Astrocyte of the spinal cord (primary cell): ENCODE measurements around the gene APC.

Source experiments
- DNase-seq: peaks from one replicate; pipeline ENCODE4 v3.0.0; 2011; ENCODE audit warnings: low read depth, low spot score
- H3K4me3 ChIP-seq: 2 replicates; pipeline ENCODE4 v1.5.1; 2011; ENCODE audit warnings: low read depth, mild to moderate bottlenecking, low read length, moderate library complexity
- CTCF ChIP-seq: IDR thresholded peaks from 2 replicates; pipeline ENCODE4 v1.5.1; 2012; ENCODE audit warnings: low read depth, mild to moderate bottlenecking, low read length, inconsistent platforms
- in situ Hi-C: cut with HindIII; loops from 2 replicates; pipeline ENCODE4 v1.10.0; 2017; ENCODE audit warnings: low sequenced_read_pairs

Gene APC

GRCh38 chr5:112793201-112793600, 55.5 kb downstream of the APC start:
- in situ Hi-C loops = no loop called here
- TF ChIP-seq CTCF = no peak
- no peak overlapping the region for H3K4me3 ChIP-seq
- no peak for DNase-seq

- in situ Hi-C loops = no loop called here
- no peak overlapping the region for H3K4me3 ChIP-seq
- no peak for TF ChIP-seq CTCF
These were observed 56.7 kb downstream of the APC start for GRCh38 chr5:112794410-112794809.

GRCh38 chr5:112795342-112795741, 57.7 kb downstream of the APC start:
- DNase-seq = no peak
- H3K4me3 ChIP-seq = no peak overlapping the region
- in situ Hi-C loops = no loop called here
- TF ChIP-seq CTCF = no peak

More at GRCh38 chr5:112794410-112794809, 56.7 kb downstream of the APC start:
- DNase-seq = no peak

- H3K4me3 ChIP-seq = no peak overlapping the region
- in situ Hi-C loops = no loop called here
- no peak for TF ChIP-seq CTCF
- peak; percentile 27 for DNase-seq
These were observed 58.4 kb downstream of the APC start for GRCh38 chr5:112795944-112796678.

- TF ChIP-seq CTCF = no peak
- DNase-seq = no peak
- in situ Hi-C loops = no loop called here
- H3K4me3 ChIP-seq = no peak overlapping the region
These were observed 62.0 kb downstream of the APC start for GRCh38 chr5:112799661-112800060.

GRCh38 chr5:112800891-112801290, 63.2 kb downstream of the APC start:
- in situ Hi-C loops = no loop called here
- no peak overlapping the region for H3K4me3 ChIP-seq
- DNase-seq = no peak
- no peak for TF ChIP-seq CTCF

- TF ChIP-seq CTCF = no peak
- in situ Hi-C loops = no loop called here
- no peak for DNase-seq
- no peak overlapping the region for H3K4me3 ChIP-seq
These were observed 73.3 kb downstream of the APC start for GRCh38 chr5:112811023-112811422.
